D721Med (cell line): ENCODE measurements around the gene MARCHF6.
"Not testable (repeated sequence)": the region's sequence is repeated elsewhere in the genome, so short reads cannot be mapped to it uniquely, and the experiment has no call there.

Experiments
- DNase-seq: peaks from one replicate; pipeline ENCODE4 v3.0.0; 2011; ENCODE audit warnings: low spot score; ENCODE audit not compliant: insufficient read length
- FAIRE-seq: peaks from 2 replicates; lab custom pipeline; 2011; peaks lifted over from hg19 to GRCh38; lab: Jason Lieb, UNC
- TF ChIP-seq, protein P1 (sequence below): IDR thresholded peaks from 2 replicates; pipeline ENCODE4 v1.5.1; 2012; ENCODE audit warnings: mild to moderate bottlenecking, control low read depth; ENCODE audit not compliant: insufficient read depth; ENCODE audit errors: missing control alignments

Gene MARCHF6

DNA sequence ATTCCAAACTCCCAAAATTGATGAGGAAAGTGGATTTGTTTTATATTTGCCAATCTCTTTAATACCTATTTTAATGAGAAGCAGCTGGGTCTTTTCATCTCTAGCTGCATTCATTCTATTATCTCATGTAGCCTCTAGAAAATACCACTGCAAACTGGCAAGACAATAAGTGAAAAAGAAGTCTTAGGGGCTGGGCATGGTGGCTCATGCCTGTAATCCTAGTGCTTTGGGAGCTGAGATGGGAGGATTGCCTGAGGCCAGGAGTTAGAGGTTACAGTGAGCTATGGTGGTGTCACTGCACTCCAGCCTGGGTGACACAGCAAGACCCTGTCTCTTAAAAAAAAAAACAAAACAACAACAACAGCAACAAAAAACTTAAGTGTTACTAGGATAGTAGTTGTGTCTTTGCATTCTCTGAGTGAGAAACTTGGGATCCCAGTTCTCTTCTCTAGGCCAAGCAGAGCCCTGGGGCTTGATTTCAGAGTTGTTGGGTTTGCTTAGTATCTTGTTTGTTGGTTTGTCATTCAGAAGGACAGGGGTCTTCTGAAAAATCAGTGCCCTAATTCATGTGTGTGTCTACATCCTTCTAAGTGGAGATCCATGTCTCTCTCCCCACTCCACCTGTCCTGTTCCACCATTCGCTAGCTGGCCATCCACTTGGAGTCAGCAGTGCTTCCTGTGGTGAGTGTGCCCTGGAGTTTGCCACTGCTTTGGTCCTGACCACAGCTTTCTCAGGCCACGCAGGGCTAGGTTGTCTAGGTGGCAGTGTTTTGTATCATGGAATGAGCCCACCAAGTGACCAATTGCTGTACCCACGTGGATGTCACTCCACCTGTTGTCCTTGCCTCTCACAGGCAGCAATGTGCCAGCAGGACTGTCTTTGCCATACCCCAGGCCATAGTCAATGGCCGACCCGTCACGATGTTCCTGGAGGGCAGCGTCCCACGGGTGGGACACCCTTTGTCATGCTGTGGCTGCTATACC is 19.5 kb downstream of the MARCHF6 start:
- DNase-seq, result no peak

DNA sequence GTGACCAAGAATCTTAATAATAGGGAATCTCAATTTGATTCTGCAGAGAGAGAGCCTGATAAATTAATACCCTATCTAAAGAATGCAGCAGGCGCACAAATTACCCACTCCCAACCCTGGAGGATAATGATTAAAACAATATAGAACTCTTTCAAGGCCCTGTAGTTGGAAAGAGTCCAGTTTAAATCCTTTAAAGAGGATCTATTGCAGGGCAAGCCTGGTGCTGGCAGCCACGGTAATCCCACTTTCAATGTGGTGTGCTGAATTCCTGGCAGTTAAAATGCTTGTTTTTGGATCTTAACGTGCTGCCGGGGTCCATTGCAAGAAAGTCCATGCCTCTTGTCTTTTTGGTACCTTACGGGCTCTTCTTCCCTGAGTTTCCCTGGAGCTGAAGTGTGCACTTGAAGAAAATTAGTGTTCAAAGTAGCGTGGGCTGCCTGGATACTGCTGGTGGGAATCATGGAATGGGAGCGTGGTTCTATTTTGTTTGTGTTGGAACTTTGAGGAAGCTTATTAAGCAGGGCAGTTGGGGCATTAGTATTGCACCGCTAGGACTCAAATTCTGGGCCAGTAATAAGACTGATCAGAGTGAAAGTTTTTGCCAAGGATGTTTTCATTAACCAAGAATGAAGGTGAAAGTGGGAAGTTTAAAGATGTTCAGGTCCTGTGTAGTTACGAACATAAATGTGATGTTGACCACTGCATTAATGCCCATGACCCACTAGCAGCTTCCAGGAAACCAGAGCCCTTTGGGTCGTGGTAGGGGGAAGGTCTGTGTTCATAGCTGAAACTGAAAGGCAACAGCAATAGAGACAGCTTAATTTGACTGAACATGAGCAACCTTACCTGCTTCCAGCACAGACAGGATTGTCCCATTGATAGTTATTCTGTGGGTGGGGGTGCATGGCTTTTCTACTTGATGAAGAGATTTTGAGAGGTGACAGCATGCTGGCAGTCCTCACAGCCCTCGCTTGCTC is 20.8 kb downstream of the MARCHF6 start:
- FAIRE-seq (no peak), DNase-seq (no peak)
- TF ChIP-seq, protein P1, sequence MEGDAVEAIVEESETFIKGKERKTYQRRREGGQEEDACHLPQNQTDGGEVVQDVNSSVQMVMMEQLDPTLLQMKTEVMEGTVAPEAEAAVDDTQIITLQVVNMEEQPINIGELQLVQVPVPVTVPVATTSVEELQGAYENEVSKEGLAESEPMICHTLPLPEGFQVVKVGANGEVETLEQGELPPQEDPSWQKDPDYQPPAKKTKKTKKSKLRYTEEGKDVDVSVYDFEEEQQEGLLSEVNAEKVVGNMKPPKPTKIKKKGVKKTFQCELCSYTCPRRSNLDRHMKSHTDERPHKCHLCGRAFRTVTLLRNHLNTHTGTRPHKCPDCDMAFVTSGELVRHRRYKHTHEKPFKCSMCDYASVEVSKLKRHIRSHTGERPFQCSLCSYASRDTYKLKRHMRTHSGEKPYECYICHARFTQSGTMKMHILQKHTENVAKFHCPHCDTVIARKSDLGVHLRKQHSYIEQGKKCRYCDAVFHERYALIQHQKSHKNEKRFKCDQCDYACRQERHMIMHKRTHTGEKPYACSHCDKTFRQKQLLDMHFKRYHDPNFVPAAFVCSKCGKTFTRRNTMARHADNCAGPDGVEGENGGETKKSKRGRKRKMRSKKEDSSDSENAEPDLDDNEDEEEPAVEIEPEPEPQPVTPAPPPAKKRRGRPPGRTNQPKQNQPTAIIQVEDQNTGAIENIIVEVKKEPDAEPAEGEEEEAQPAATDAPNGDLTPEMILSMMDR, result no peak

More for the DNA sequence above, 19.5 kb downstream of the MARCHF6 start:
- TF ChIP-seq, protein P1, result no peak
- FAIRE-seq, result no peak

DNA sequence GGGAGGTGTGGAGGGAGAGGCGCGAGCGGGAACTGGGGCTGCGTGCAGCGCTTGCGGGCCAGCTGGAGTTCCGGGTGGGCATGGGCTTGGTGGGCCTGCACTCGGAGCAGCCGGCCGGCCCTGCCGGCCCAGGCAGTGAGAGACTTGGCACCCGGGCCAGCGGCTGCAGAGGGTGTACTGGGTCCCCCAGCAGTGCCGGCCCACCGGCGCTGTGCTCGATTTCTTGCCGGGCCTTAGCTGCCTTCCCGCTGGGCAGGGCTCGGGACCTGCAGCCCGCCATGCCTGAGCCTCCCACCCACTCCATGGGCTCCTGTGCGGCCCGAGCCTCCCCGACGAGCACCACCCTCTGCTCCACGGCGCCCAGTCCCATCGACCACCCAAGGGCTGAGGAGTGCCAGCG is 21.7 kb downstream of the MARCHF6 start:
- not testable (repeated sequence) for DNase-seq, FAIRE-seq

DNA sequence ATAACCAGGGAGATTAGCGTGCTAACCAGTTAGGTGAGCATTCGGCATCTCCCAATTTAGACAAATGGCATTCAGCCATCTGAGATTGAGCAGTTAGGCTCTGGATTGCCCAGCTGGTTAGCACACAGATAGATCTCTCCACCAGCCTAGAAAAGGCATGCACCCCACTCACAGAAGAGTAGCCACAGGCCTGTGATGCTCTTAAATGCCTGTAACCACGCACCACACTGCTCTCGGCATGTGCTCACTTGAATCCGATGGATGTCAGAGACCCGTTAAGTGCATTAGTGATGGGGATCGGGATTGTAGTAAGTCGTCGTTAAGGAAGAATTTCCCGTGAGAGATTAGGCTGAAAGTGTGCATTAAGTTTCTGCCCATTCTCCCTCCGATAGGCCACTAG is 23.0 kb downstream of the MARCHF6 start:
- TF ChIP-seq, protein P1, result no peak
- DNase-seq (no peak), FAIRE-seq (no peak)

DNA sequence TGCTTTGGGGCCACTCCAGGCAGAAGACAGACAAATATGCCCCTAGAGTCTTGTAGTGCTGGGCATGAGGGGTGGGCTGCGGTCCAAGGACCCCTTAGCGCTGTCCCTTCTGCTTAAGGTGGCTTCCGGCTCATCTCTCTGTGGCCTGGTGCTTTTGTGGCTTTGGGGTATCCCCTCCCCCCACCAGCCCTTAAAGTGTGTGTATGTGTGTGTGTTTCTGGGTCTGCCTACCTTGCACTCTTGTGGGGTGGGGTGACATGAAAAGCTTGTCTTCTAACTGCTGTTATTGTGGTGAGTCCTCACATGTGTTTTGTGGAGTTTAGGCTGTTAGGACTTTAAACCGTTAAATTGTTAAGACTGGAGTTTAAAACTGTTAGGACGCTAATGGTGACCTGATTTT is 23.6 kb downstream of the MARCHF6 start:
- no peak for FAIRE-seq
- DNase-seq, result no peak
- TF ChIP-seq, protein P1, result no peak

DNA sequence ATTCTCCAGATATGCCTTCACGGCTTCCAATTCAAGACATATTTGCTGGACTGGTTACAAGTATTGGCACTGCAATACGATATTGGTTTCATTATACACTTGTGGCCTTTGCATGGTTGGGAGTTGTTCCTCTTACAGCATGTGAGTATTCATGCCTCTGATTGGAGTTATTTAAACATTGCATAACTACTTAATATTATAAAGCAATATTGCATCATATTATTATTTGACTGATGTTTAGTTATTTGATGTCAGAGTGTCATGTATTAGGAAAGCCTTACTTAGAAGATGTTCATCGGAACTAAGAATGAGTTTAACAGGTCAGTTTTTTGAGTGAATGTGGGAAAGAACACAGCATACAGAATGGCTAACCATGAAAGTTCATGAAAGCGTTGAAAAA is 28.3 kb downstream of the MARCHF6 start:
- TF ChIP-seq, protein P1, result no peak
- FAIRE-seq (no peak), DNase-seq (no peak)

DNA sequence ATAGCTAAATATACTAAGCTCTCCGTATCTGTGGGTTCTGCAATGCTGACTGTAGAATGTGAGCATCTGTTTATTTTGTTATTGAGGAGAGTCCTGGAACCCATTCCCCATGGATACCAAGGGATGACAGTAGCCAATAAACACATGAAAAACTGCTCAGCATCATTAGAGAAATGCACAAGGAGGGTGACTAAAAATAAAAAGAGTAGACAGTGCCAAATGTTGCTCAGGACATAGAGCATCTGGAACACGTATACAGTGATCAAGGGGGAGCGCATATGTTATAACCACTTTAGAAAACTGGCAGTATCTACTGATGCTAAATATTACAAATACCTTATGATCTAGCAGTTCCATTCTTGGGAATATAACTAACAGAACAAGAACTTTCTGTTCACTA is 31.0 kb downstream of the MARCHF6 start:
- no peak for DNase-seq
- no peak for FAIRE-seq
- TF ChIP-seq, protein P1, result no peak
